IPS-18c (cell line): ENCODE results near the gene PSG2.
"Not testable (repeated sequence)": the region's sequence is repeated elsewhere in the genome, so short reads cannot be mapped to it uniquely, and the experiment has no call there.

ENCODE experiments used
- H3K4me3 ChIP-seq: 2 replicates; pipeline ENCODE4 v1.7.0; 2013; ENCODE audit warnings: low read depth, mild to moderate bottlenecking, low read length, moderate library complexity; ENCODE audit not compliant: insufficient read depth
- H3K9me3 ChIP-seq: one replicate; pipeline ENCODE4 v1.6.1; 2013; ENCODE audit warnings: mild to moderate bottlenecking, low read length, moderate library complexity; ENCODE audit not compliant: control insufficient read depth, insufficient read depth

PSG2 gene

GRCh38 chr19:43082601-43083000 lies at the start of gene PSG2:
PSG2 (minus strand) TSS chr19:43082701; CDS start chr19:43082569, 132 bp downstream.
- H3K4me3 ChIP-seq, H3K9me3 ChIP-seq: not testable (repeated sequence)

GRCh38 chr19:43131281-43131842 lies 48.9 kb upstream of the PSG2 start:
- H3K9me3 ChIP-seq, H3K4me3 ChIP-seq: not testable (repeated sequence)

GRCh38 chr19:43129197-43129596 lies 46.7 kb upstream of the PSG2 start:
- H3K4me3 ChIP-seq, H3K9me3 ChIP-seq: not testable (repeated sequence)

GRCh38 chr19:43127336-43127735 lies 44.8 kb upstream of the PSG2 start:
- H3K9me3 ChIP-seq, H3K4me3 ChIP-seq: not testable (repeated sequence)

- no peaks in the 10 kb centered on the region for H3K9me3 ChIP-seq
- H3K4me3 ChIP-seq: no peak overlapping the region
These were observed 44.2 kb upstream of the PSG2 start for GRCh38 chr19:43126720-43127119.

- Histone ChIP-seq H3K4me3 (no peak overlapping the region), H3K9me3 (no peaks in the 10 kb centered on the region)
These were observed 41.9 kb upstream of the PSG2 start for GRCh38 chr19:43124360-43124759.

GRCh38 chr19:43120433-43121026 lies 38.0 kb upstream of the PSG2 start:
- not testable (repeated sequence) for H3K9me3 ChIP-seq, H3K4me3 ChIP-seq

- H3K4me3 ChIP-seq, H3K9me3 ChIP-seq: not testable (repeated sequence)
These were observed 37.0 kb upstream of the PSG2 start for GRCh38 chr19:43119526-43119925.

GRCh38 chr19:43116421-43116820 lies 33.9 kb upstream of the PSG2 start:
- not testable (repeated sequence) for H3K9me3 ChIP-seq, H3K4me3 ChIP-seq

- H3K4me3 ChIP-seq, H3K9me3 ChIP-seq: not testable (repeated sequence)
These were observed 33.0 kb upstream of the PSG2 start for GRCh38 chr19:43115548-43115947.

GRCh38 chr19:43115064-43115463 lies 32.6 kb upstream of the PSG2 start:
- H3K9me3 ChIP-seq, H3K4me3 ChIP-seq: not testable (repeated sequence)

GRCh38 chr19:43114626-43115025 lies 32.1 kb upstream of the PSG2 start:
- not testable (repeated sequence) for H3K4me3 ChIP-seq, H3K9me3 ChIP-seq

- H3K9me3 ChIP-seq, H3K4me3 ChIP-seq: not testable (repeated sequence)
These were observed 24.9 kb upstream of the PSG2 start for GRCh38 chr19:43107401-43107800.

GRCh38 chr19:43105496-43105895 lies 23.0 kb upstream of the PSG2 start:
- peaks cover 2% of the 10 kb centered on the region for H3K9me3 ChIP-seq
- no peak overlapping the region for H3K4me3 ChIP-seq

- H3K4me3 ChIP-seq, H3K9me3 ChIP-seq: not testable (repeated sequence)
These were observed 21.8 kb upstream of the PSG2 start for GRCh38 chr19:43104215-43104850.

GRCh38 chr19:43101950-43102349 lies 19.4 kb upstream of the PSG2 start:
- peaks cover 2% of the 10 kb centered on the region for H3K9me3 ChIP-seq

GRCh38 chr19:43098416-43098815 lies 15.9 kb upstream of the PSG2 start:
- not testable (repeated sequence) for H3K9me3 ChIP-seq, H3K4me3 ChIP-seq

More at GRCh38 chr19:43101950-43102349, 19.4 kb upstream of the PSG2 start:
- no peak overlapping the region for H3K4me3 ChIP-seq

GRCh38 chr19:43087702-43088340 lies 5.3 kb upstream of the PSG2 start:
- not testable (repeated sequence) for H3K9me3 ChIP-seq, H3K4me3 ChIP-seq
